ENCODE data around the gene ACTR2.

The ACTR2 gene

DNA sequence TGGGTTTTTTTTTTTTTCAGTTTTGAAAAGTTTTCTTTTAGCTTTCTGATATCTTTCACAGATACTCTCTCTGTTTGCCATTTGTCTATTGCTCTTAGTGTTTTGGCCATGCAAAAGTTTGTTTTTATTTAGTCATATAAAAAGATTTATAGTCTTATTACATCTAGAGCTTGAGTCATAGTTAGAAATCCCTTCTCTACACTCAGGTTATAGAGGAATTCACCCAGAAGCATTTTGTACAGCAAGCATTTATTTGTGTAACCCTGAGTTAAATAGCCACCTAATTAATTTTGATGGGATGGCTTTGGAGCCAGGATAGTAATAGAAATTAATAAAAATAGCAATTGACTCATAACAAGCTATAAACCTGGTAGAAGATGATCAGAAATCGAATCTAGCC lies 35.6 kb downstream of the ACTR2 start:
- no peak overlapping the region for H3K27ac ChIP-seq
- no peak overlapping the region for H3K4me2 ChIP-seq
- H3K9ac ChIP-seq: no peak overlapping the region
- no peak overlapping the region for H3K4me3 ChIP-seq (IDR thresholded peaks at IDR 0.05; ENCODE audit: insufficient read depth, low read depth, low read length)
- H4K20me1 ChIP-seq (ENCODE audit: insufficient read depth): no peaks in the 10 kb centered on the region
- H3K79me2 ChIP-seq (ENCODE audit: insufficient read depth, low read depth): peaks cover 6% of the 10 kb centered on the region; the same call in 1 of the 2 replicates
- peaks cover 21% of the 10 kb centered on the region for H3K4me1 ChIP-seq (ENCODE audit: low read depth, poor library complexity, severe bottlenecking)
- no peaks in the 10 kb centered on the region for H3K27me3 ChIP-seq (ENCODE audit: insufficient read depth, low read depth)
- no peak overlapping the region for H2AFZ ChIP-seq (ENCODE audit: low read depth)
- 0 out of 2 replicates have a peak, but pooled peaks cover 3% of the 10 kb centered on the region for H3K36me3 ChIP-seq (ENCODE audit: insufficient read depth)
- TF ChIP-seq, protein P1, sequence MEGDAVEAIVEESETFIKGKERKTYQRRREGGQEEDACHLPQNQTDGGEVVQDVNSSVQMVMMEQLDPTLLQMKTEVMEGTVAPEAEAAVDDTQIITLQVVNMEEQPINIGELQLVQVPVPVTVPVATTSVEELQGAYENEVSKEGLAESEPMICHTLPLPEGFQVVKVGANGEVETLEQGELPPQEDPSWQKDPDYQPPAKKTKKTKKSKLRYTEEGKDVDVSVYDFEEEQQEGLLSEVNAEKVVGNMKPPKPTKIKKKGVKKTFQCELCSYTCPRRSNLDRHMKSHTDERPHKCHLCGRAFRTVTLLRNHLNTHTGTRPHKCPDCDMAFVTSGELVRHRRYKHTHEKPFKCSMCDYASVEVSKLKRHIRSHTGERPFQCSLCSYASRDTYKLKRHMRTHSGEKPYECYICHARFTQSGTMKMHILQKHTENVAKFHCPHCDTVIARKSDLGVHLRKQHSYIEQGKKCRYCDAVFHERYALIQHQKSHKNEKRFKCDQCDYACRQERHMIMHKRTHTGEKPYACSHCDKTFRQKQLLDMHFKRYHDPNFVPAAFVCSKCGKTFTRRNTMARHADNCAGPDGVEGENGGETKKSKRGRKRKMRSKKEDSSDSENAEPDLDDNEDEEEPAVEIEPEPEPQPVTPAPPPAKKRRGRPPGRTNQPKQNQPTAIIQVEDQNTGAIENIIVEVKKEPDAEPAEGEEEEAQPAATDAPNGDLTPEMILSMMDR (conservative IDR thresholded peaks at IDR 0.05; ENCODE audit: low read depth, low read length): no peak

DNA sequence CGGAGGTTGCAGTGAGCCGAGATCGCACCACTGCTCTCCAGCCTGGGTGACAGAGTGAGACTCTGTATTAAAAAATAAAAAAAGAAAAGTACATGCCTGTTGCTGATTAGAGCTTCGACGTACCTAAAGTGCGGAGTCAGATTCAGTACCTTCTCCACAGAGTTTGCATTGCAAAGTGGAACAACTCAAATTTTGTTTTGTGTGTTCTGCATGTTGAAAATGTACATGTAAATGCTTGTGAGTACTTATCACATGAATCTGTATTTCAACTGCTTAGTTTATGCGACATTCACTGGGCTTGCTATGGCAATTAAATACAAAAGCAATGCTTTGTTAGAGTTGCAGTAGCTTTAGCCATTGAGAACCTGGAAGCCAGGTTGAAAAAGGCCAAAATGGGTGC lies 36.4 kb downstream of the ACTR2 start:
- Histone ChIP-seq H3K27me3 (ENCODE audit: insufficient read depth, low read depth) (no peaks in the 10 kb centered on the region), H3K36me3 (ENCODE audit: insufficient read depth) (0 out of 2 replicates have a peak, but pooled peaks cover 3% of the 10 kb centered on the region), H3K4me2 (no peak overlapping the region), H3K27ac (no peak overlapping the region), H4K20me1 (ENCODE audit: insufficient read depth) (no peaks in the 10 kb centered on the region), H2AFZ (ENCODE audit: low read depth) (no peak overlapping the region), H3K4me3 (IDR thresholded peaks at IDR 0.05; ENCODE audit: insufficient read depth, low read depth, low read length) (no peak overlapping the region), H3K9ac (no peak overlapping the region), H3K4me1 (ENCODE audit: low read depth, poor library complexity, severe bottlenecking) (peaks cover 21% of the 10 kb centered on the region), H3K79me2 (ENCODE audit: insufficient read depth, low read depth) (peaks cover 6% of the 10 kb centered on the region; the same call in 1 of the 2 replicates)
- TF ChIP-seq, protein P1 (conservative IDR thresholded peaks at IDR 0.05; ENCODE audit: low read depth, low read length): no peak

DNA sequence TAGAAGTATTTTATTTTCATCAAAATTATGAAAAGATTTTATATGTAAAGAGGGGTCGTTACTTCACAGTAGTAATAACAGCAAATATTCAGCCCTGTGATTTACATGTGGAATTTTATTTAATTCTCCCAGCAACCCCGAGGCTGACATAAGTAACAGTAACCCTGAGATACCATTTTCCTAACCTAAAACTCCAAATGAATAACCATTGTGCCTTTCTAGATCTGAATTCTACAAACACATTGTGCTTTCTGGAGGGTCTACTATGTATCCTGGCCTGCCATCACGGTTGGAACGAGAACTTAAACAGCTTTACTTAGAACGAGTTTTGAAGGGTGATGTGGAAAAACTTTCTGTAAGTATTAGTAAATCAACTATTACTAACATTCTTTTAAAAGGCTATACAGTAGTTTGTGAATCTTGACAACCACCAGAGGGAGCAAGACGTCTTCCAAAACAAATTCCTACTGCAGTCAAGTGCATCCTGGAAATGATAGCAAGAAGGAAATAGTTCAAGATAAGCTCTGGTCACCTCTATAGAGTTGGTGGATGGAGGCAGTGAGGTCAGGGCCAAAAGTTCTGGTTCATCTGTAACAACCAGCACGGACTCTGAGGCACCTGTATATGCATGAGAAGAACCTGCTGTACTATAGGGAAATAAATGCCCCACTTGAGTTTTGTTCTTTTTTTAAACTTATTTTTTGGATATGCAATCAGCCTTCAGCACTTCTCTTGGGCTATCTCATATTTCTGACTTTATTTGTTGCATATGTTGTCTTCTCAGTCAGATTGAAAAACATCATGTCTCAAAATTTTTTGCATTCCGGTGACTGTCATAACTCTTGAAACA lies 37.4 kb downstream of the ACTR2 start:
- H3K27ac ChIP-seq: no peak overlapping the region
- H3K4me3 ChIP-seq (IDR thresholded peaks at IDR 0.05; ENCODE audit: insufficient read depth, low read depth, low read length): no peak overlapping the region
- no peak overlapping the region for H2AFZ ChIP-seq (ENCODE audit: low read depth)
- no peak overlapping the region for H3K4me2 ChIP-seq
- H4K20me1 ChIP-seq (ENCODE audit: insufficient read depth): no peaks in the 10 kb centered on the region
- no peaks in the 10 kb centered on the region for H3K27me3 ChIP-seq (ENCODE audit: insufficient read depth, low read depth)
- H3K9ac ChIP-seq: no peak overlapping the region
- 0 out of 2 replicates have a peak, but pooled peaks cover 3% of the 10 kb centered on the region for H3K36me3 ChIP-seq (ENCODE audit: insufficient read depth)
- H3K79me2 ChIP-seq (ENCODE audit: insufficient read depth, low read depth): 0 out of 2 replicates have a peak, but pooled peaks cover 6% of the 10 kb centered on the region
- TF ChIP-seq, protein P1 (conservative IDR thresholded peaks at IDR 0.05; ENCODE audit: low read depth, low read length): peak; percentile 96
- H3K4me1 ChIP-seq (ENCODE audit: low read depth, poor library complexity, severe bottlenecking): peaks cover 21% of the 10 kb centered on the region

DNA sequence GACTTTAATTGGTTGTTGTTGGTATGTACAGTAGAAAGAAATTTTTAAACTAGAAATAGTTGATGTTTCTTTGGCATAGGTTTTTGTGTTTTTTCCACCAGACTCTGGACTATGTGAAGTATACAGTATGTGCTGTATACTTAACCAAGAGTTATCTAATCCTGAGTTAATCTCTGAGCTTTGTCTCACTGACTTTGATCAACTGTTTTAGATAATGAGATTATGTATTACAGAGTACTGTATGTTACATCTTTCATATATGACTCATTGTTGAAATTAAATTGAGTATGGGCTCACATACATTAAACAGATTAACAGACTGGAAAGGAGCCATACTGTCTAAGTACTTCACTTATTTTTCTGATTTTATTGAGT lies 38.0 kb downstream of the ACTR2 start:
- no peak overlapping the region for H3K27ac ChIP-seq
- H3K36me3 ChIP-seq (ENCODE audit: insufficient read depth): 0 out of 2 replicates have a peak, but pooled peaks cover 3% of the 10 kb centered on the region
- H3K79me2 ChIP-seq (ENCODE audit: insufficient read depth, low read depth): 0 out of 2 replicates have a peak, but pooled peaks cover 6% of the 10 kb centered on the region

More for the DNA sequence above, 38.0 kb downstream of the ACTR2 start:
- Histone ChIP-seq H3K4me2 (no peak overlapping the region), H3K27me3 (ENCODE audit: insufficient read depth, low read depth) (no peaks in the 10 kb centered on the region), H2AFZ (ENCODE audit: low read depth) (no peak overlapping the region), H4K20me1 (ENCODE audit: insufficient read depth) (no peaks in the 10 kb centered on the region), H3K4me3 (IDR thresholded peaks at IDR 0.05; ENCODE audit: insufficient read depth, low read depth, low read length) (no peak overlapping the region), H3K4me1 (ENCODE audit: low read depth, poor library complexity, severe bottlenecking) (peaks cover 21% of the 10 kb centered on the region), H3K9ac (no peak overlapping the region)
- TF ChIP-seq, protein P1 (conservative IDR thresholded peaks at IDR 0.05; ENCODE audit: low read depth, low read length): no peak
